Activated CD8-positive, alpha-beta memory T cell treated with anti-CD3 and anti-CD28 coated beads, Interleukin-2, amount 10 ng/mL, durations not matched to agents 7 days and 5 days (primary cell): ENCODE data around the gene BIRC7. TPM values are rescaled to one million over a fixed set of nuclear protein-coding genes. Genes with fewer than 3 reads are reported as not detected.

ENCODE experiments used
- ATAC-seq: fragments of 150-1000 bp; cut with Tn5 transposase; one replicate; pipeline ENCODE4 v1.10.0; 2021; ENCODE audit warnings: moderate library complexity
- CTCF ChIA-PET: fragments of 350-600 bp; sonication (Branson Sonifier 250); formaldehyde crosslinking; loops from one replicate; lab custom pipeline; 2021; ENCODE audit warnings: antibody characterized with exemption; lab: Charles Lee
- DNase-seq: peaks from one replicate; pipeline ENCODE4 v3.0.0-alpha.2; 2020
- H3K27ac Mint-ChIP-seq: one replicate; pipeline ENCODE4 v1.8.0; 2021; ENCODE audit warnings: mild to moderate bottlenecking, mixed read lengths
- H3K27me3 Mint-ChIP-seq: one replicate; pipeline ENCODE4 v1.8.0; 2021; ENCODE audit warnings: mixed read lengths
- H3K36me3 Mint-ChIP-seq: one replicate; pipeline ENCODE4 v1.8.0; 2021; ENCODE audit warnings: mild to moderate bottlenecking, mixed read lengths
- H3K4me1 Mint-ChIP-seq: one replicate; pipeline ENCODE4 v1.8.0; 2021; ENCODE audit warnings: mixed read lengths
- H3K4me3 Mint-ChIP-seq: one replicate; pipeline ENCODE4 v1.8.0; 2021; ENCODE audit warnings: mild to moderate bottlenecking, moderate library complexity, mixed read lengths
- H3K9me3 Mint-ChIP-seq: one replicate; pipeline ENCODE4 v1.8.0; 2022; ENCODE audit warnings: low read depth, mixed read lengths
- total RNA-seq, 2 experiments: library from RNA; stranded (reverse); gene quantifications; one replicate each; pipeline ENCODE4 v1.2.3, GENCODE V29; 2021

The BIRC7 gene
- total RNA-seq, 2 experiments from 2014 or later, result not detected

DNA sequence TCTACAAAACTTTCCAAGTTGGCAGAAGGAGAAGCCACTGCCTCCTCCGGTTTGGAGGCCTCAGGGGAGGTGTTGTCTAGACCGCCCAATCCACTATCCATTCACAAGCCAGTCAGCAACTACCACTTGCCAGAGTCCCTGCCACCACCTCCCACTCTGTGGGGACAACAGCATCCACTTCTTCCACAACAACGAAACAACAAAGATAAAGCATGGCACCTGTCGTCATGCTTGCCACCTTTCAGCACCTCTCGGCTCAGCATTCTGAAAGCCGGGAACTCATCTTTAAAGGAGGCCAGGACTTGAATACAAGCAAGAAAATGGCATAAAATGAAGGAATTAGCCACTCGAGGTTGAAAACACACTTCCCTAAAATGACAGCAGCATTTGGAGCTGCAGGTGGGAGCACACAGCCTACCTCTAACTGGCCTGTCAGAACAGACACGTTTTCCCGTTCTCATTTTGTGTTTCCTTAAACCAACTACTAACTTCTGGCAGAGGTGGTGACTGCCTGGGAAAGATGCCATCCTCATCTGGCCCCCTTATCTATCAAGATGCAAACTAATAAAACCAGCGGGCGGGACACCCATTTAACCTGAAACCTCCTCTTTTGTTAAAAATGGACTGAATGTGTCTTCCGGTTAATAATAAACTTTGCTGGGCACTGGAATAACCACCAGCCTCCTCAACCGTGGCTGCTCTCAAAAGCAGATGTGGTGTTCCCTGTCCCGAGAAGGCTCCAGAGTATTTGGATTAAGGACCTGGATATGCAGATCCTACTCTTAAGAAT, 41.5 kb upstream of the BIRC7 start:
- CTCF ChIA-PET, result interaction anchor here (1.0 kb wide), 1 partner anchor 21 kb away, joined by 3 read pairs; no protein-coding TSS in a partner anchor
- H3K27me3 Mint-ChIP-seq, result no peaks in the 10 kb centered on the region
- H3K27ac Mint-ChIP-seq, result no peak overlapping the region
- DNase-seq (no peak), ATAC-seq (no peak)
- H3K4me1 Mint-ChIP-seq, result peaks cover 4% of the 10 kb centered on the region
- no peaks in the 10 kb centered on the region for H3K9me3 Mint-ChIP-seq
- H3K36me3 Mint-ChIP-seq, result peaks cover 13% of the 10 kb centered on the region
- no peak overlapping the region for H3K4me3 Mint-ChIP-seq

DNA sequence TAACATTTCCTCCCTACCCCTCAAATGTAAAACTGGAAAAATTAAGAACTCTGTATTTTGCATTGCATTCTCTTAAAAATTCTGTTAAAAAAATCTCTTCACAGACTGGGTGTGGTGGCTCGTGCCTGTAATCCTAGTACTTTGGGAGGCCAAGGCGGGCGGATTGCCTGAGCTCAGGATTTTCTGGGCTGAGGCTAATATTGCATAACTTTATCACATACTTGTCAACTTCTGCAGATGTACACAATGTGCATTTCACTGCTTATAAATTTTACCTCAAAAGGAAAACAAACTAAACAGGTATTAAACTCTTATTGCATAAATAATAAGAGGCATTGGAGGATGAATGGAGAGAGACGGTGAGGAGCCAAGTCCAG, 40.9 kb upstream of the BIRC7 start:
- H3K4me3 Mint-ChIP-seq, result no peak overlapping the region
- H3K27ac Mint-ChIP-seq, result no peak overlapping the region
- peaks cover 13% of the 10 kb centered on the region for H3K36me3 Mint-ChIP-seq
- peaks cover 4% of the 10 kb centered on the region for H3K4me1 Mint-ChIP-seq
- H3K9me3 Mint-ChIP-seq, result no peaks in the 10 kb centered on the region
- ATAC-seq, result no peak
- CTCF ChIA-PET, result interaction anchor here (1.0 kb wide), 1 partner anchor 20 kb away, joined by 3 read pairs; no protein-coding TSS in a partner anchor
- DNase-seq, result no peak
- H3K27me3 Mint-ChIP-seq, result no peaks in the 10 kb centered on the region

DNA sequence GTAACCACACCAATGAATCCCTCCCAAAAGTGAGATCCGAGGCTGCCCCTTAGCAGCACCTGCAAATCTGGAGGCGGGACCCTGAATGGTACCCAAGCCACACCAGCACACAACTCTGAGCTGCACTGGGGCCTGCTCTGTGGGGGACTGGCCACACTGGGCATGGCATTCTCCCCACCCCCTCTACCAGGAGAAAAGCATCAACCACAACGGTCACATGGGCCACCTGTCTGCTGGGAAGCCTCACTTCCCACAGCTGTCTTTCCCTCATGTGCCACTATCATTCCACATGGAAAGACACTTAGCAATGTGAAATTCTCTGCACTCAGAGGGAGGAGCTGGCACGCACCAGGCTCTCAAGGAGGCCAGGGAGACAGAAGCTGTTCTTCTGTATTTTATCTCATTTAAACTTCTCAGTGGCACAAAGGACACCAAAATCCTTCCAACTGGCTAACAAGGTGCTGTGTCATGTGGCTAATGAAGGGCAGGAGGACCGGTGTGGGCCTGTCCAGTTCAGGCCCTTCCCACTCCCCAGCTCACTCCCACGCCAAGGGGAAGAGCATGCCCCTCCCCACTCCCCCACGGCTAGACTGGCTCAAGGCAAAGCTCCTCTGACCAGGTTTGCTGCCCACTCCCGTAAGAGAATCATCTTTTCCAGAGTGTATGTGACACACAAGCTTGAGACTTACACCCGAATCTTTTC, 38.8 kb upstream of the BIRC7 start:
- CTCF ChIA-PET, result interaction anchor here (0.9 to 1.8 kb wide), 3 partner anchors 14 to 27 kb away, joined by 3 to 4 read pairs (median 3); no protein-coding TSS in a partner anchor
- no peaks in the 10 kb centered on the region for H3K9me3 Mint-ChIP-seq
- H3K27ac Mint-ChIP-seq, result no peak overlapping the region
- ATAC-seq, result no peak
- H3K36me3 Mint-ChIP-seq, result peaks cover 19% of the 10 kb centered on the region
- peaks cover 4% of the 10 kb centered on the region for H3K4me1 Mint-ChIP-seq
- no peak overlapping the region for H3K4me3 Mint-ChIP-seq
- no peaks in the 10 kb centered on the region for H3K27me3 Mint-ChIP-seq
- no peak for DNase-seq

DNA sequence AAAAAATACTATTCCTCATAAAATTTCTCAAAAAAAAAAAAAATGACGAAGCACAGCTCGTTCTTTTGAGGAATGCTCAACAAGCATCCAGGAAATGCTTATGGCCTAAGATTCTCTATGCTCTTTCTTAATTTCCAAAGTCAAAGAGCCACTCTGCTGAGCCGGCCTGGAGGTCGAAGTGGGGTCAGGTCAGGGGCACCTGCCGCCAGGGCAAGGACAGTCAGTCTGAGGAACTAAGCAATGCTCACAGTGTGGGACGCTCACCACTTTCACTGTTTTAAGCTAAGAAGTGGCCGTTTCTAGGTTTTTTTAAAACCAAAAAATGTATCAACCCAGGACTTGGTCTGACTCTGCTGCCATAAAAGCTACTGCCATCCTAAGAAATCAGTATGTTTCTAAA, 37.1 kb upstream of the BIRC7 start:
- CTCF ChIA-PET, result interaction anchor here (0.9 kb wide), 1 partner anchor 25 kb away, joined by 4 read pairs; no protein-coding TSS in a partner anchor

DNA sequence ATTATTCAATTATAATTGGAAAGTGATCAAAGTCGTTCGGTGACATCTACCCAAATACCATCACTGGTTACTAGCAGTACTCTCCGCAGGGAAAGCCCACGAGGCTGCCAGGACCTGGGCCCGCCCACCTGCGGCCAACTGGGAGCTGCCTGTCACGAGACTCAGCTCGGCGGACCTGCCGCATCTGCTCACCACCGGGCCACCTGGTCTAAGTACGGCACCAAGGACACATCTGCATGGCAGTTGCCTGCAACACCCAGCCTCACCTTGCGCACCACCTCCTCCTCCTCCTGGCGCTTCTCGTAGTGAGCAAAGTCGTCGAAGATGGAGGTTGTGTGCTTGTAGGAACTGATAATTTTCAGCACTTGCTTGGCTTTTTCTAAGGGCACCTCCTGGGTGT, 33.7 kb upstream of the BIRC7 start:
- ATAC-seq, result no peak
- Mint-ChIP-seq H3K27ac (no peak overlapping the region), H3K36me3 (peaks cover 21% of the 10 kb centered on the region), H3K9me3 (no peaks in the 10 kb centered on the region), H3K4me1 (peaks cover 4% of the 10 kb centered on the region), H3K4me3 (no peak overlapping the region), H3K27me3 (no peaks in the 10 kb centered on the region)
- DNase-seq, result no peak
- CTCF ChIA-PET, result no interaction called here

More for the DNA sequence above, 37.1 kb upstream of the BIRC7 start:
- H3K4me1 Mint-ChIP-seq, result peaks cover 4% of the 10 kb centered on the region
- H3K27ac Mint-ChIP-seq, result no peak overlapping the region
- H3K4me3 Mint-ChIP-seq, result no peak overlapping the region
- DNase-seq (no peak), ATAC-seq (no peak)
- peaks cover 27% of the 10 kb centered on the region for H3K36me3 Mint-ChIP-seq
- no peaks in the 10 kb centered on the region for H3K9me3 Mint-ChIP-seq
- H3K27me3 Mint-ChIP-seq, result no peaks in the 10 kb centered on the region

DNA sequence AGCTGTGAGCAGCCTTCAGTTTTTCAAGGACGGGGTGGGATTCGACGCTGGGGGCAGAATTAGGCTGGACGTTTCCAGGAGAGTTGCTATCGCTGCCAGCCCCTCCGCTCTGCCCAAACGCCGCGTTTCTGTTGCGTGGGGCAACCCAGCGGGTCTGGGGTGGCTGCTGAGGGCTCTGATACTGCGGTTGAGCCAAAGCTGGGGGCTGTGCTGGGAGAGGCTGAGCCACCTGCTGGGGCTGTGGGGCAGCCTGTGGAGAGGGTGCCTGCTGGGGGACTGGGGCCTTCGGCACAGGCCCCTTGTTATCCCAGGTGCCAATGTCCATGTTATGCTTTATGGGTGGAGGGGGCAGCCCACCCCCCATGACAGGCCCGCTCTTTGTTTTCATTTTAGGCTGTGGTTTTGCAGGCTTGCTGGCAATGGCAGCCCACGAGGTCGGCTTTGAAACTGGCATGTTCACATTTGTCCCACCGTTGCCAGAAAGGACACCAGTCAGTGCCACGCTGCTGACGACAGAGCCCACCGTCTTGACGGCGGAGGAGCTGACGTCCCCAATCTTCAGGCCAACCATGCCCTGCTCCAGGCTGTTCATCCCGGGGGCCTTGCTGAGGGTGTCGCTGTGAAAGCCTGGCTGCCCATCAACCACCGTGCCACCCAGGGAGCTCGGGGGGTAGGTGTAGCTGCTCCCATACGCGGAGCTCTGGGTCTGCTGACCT, 32.7 kb upstream of the BIRC7 start:
- DNase-seq (no peak), ATAC-seq (no peak)
- H3K27ac Mint-ChIP-seq, result no peak overlapping the region
- H3K27me3 Mint-ChIP-seq, result no peaks in the 10 kb centered on the region
- no peaks in the 10 kb centered on the region for H3K9me3 Mint-ChIP-seq
- no peak overlapping the region for H3K4me3 Mint-ChIP-seq
- CTCF ChIA-PET, result no interaction called here
- H3K4me1 Mint-ChIP-seq, result no peaks in the 10 kb centered on the region
- H3K36me3 Mint-ChIP-seq, result peaks cover 20% of the 10 kb centered on the region

DNA sequence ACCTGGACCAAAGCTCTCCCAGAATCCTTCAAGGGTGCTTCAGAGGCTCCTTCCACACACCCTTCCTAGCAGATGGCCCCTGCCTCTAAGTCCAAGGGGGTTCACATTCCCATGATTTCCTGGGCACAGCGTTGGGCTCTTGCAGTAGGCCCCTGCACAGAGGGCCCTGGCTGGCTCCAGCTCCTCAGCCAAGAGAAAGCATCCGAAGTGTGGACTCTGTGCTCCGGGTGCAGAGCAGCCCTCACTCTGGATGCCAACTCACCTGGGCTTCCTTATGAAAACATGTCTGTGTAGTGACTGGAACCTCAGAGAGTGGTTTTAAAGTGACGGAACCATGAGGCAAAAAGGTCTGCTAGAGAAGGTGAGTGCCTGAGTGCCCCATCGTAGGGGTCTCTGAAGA, 31.3 kb upstream of the BIRC7 start:
- CTCF ChIA-PET, result interaction anchor here (0.8 kb wide), 1 partner anchor 19 kb away, joined by 5 read pairs; no protein-coding TSS in a partner anchor
- ATAC-seq, result no peak
- H3K9me3 Mint-ChIP-seq, result no peaks in the 10 kb centered on the region
- peaks cover under 1% of the 10 kb centered on the region for H3K4me1 Mint-ChIP-seq
- H3K36me3 Mint-ChIP-seq, result peaks cover 23% of the 10 kb centered on the region
- H3K4me3 Mint-ChIP-seq, result no peak overlapping the region
- no peak overlapping the region for H3K27ac Mint-ChIP-seq
- no peak for DNase-seq
- no peaks in the 10 kb centered on the region for H3K27me3 Mint-ChIP-seq

DNA sequence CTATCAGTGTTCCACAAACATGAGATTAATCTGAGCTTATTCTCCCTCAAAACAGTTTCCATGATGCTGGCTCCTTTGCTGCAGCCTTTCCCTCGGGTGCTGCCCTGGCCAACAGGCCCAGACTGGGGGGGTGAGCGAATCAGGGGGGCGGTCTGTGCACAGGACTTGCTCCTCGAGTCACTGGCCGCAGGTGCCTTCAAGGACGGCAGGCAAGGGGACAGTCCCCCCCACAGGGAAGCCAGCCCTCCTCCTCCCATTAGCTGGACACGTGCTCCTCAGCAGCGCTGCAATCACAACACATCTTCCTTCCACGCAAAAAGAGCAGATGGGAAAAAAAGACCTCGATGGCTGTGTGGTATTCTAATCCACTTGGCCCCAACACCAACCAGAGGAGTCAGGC, 29.8 kb upstream of the BIRC7 start:
- no peak overlapping the region for H3K27ac Mint-ChIP-seq
- CTCF ChIA-PET, result interaction anchor here (1.6 kb wide), 1 partner anchor 18 kb away, joined by 5 read pairs; no protein-coding TSS in a partner anchor
- peaks cover 31% of the 10 kb centered on the region for H3K36me3 Mint-ChIP-seq

DNA sequence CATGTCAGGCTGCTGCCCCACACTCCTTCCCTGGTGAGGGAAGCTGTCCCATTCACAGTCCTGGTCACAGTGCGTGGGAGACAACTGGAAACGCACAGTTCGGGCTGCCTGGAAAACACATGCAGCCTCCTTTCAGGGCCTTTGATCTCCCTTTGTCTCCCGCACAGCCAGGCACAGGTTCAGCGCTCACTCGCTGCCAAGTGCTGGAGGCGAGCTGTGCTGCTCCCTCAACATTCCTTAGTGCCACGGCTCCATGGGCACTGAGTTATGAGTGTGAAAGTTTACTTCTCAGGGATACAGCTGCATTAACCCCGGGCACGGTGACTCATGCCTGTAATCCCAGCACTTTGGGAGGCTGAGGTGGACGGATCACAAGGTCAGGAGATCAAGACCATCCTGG, 28.8 kb upstream of the BIRC7 start:
- DNase-seq, result no peak
- H3K27me3 Mint-ChIP-seq, result no peaks in the 10 kb centered on the region
- CTCF ChIA-PET, result no interaction called here
- no peak for ATAC-seq
- H3K4me3 Mint-ChIP-seq, result no peak overlapping the region
- peaks cover 12% of the 10 kb centered on the region for H3K4me1 Mint-ChIP-seq
- H3K9me3 Mint-ChIP-seq, result no peaks in the 10 kb centered on the region
- peaks cover 28% of the 10 kb centered on the region for H3K36me3 Mint-ChIP-seq
- H3K27ac Mint-ChIP-seq, result no peak overlapping the region

More for the DNA sequence above, 29.8 kb upstream of the BIRC7 start:
- H3K4me1 Mint-ChIP-seq, result peaks cover 12% of the 10 kb centered on the region
- H3K4me3 Mint-ChIP-seq, result no peak overlapping the region
- ATAC-seq (no peak), DNase-seq (no peak)
- H3K27me3 Mint-ChIP-seq, result no peaks in the 10 kb centered on the region
- no peaks in the 10 kb centered on the region for H3K9me3 Mint-ChIP-seq

DNA sequence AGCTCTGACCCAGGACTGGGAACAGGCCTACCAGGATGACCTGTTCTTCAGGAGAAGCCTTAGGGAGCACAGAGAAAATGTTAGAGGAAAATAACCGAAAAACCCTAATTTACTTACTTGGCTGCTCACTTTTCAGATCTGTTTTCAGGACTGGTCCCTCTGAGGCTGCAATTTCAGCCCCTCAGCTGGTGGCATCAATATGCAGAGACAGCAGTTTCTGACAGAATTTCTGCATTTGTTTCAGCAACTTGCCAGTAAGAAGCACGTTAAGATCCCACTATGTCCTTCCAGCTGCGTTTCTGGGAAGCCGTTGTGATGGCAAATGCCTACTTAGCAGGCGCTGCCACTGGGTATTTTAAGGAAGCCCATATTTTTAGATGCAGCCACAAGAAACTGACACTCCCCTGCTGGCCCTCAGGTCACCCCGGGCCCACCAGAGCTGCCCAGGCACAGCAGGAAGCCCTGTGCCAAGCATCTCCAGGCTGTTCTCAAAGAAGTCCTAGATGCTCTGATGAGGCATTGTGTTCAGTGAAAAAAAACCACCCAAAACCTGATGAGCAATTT, 27.3 kb upstream of the BIRC7 start:
- no peaks in the 10 kb centered on the region for H3K27me3 Mint-ChIP-seq
- no peaks in the 10 kb centered on the region for H3K9me3 Mint-ChIP-seq
- CTCF ChIA-PET, result no interaction called here
- ATAC-seq (no peak), DNase-seq (no peak)
- peaks cover 31% of the 10 kb centered on the region for H3K36me3 Mint-ChIP-seq
- no peak overlapping the region for H3K27ac Mint-ChIP-seq
- H3K4me3 Mint-ChIP-seq, result no peak overlapping the region
- H3K4me1 Mint-ChIP-seq, result peaks cover 26% of the 10 kb centered on the region

DNA sequence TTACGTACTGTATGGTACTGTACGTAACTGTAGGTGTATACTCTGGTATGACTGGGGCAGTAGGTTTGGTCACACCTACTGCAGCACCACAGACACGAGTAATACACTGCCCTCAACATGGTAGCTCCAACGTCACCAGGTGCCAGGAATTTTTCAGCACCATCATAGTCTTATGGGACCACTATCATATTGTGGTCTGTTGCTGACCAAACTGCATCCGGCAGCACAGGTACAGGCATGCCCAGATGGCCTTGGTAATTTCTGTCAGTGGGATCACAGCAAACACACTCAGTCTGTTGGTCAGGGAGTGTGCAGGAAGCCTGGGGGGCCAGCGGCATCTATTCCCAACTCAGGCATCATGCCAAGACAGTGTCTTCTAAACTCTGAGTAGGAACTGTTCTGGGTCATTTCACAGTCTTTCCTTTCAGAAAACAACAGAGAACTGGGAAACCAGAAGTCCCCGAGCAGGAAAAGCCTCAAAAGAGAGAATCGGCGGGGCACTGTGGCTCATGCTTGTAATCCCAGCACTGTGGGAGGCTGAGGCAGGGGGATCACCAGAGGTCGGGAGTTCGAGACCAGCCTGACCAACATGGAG, 25.6 kb upstream of the BIRC7 start:
- Mint-ChIP-seq H3K9me3 (no peaks in the 10 kb centered on the region), H3K27me3 (no peaks in the 10 kb centered on the region), H3K36me3 (peaks cover 42% of the 10 kb centered on the region), H3K4me1 (peaks cover 43% of the 10 kb centered on the region), H3K4me3 (no peak overlapping the region), H3K27ac (no peak overlapping the region)
- CTCF ChIA-PET, result interaction anchor here (1.0 to 5.9 kb wide), 2 partner anchors 13 to 14 kb away, joined by 5 to 52 read pairs; no protein-coding TSS in a partner anchor
- ATAC-seq (no peak), DNase-seq (no peak)

DNA sequence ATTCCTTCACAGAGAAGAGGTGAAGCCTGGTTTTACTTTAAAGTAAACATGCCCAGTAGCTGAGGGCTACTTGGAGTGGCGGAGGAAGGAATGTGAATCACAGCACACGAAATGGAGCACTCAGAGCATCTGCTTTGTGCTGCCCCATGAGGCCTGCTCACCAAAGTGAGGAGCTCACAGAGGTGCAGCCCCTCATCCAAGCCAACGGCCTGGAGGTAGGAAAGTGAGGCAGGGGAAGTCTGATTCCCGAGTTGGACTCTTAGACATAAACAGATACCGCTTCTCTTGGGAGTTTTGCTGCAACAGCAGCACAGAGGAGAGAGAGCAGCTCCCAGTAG, 23.3 kb upstream of the BIRC7 start:
- H3K4me3 Mint-ChIP-seq, result no peak overlapping the region
- no peak overlapping the region for H3K27ac Mint-ChIP-seq
- no peaks in the 10 kb centered on the region for H3K9me3 Mint-ChIP-seq
- ATAC-seq (no peak), DNase-seq (no peak)
- H3K27me3 Mint-ChIP-seq, result no peaks in the 10 kb centered on the region
- peaks cover 52% of the 10 kb centered on the region for H3K4me1 Mint-ChIP-seq
- peaks cover 46% of the 10 kb centered on the region for H3K36me3 Mint-ChIP-seq
- CTCF ChIA-PET, result interaction anchor here (5.9 kb wide), 1 partner anchor 12 kb away, joined by 52 read pairs; no protein-coding TSS in a partner anchor
